Right atrium auricular region (tissue), 2 donors: ENCODE results near the gene MAP7. TPM values are rescaled to one million over a fixed set of nuclear protein-coding genes. Genes with fewer than 3 reads are reported as not detected.

ENCODE experiments used
- DNase-seq: peaks from one replicate; pipeline ENCODE4 v3.0.0-alpha.2; 2019; ENCODE audit warnings: low spot score
- H3K27ac ChIP-seq, 2 donors: fragments of 200-600 bp; sonication (generic); 1 replicate in 1 of 2; 2 replicates in 1 of 2; pipeline ENCODE4 v1.5.1; 2016 to 2019
- H3K27me3 ChIP-seq, 2 donors: fragments of 200-600 bp; sonication (generic); one replicate each; pipeline versions ENCODE4 v1.5.1 to v1.6.0; 2017 to 2019
- H3K36me3 ChIP-seq: fragments of 200-600 bp; sonication (generic); one replicate; pipeline ENCODE4 v1.5.1; 2016
- H3K4me1 ChIP-seq, 2 donors: fragments of 200-600 bp; sonication (generic); one replicate each; pipeline versions ENCODE4 v1.5.1 to v1.6.0; 2017 to 2019
- H3K4me3 ChIP-seq, 2 donors: fragments of 200-600 bp; sonication (generic); 1 replicate in 1 of 2; 2 replicates in 1 of 2; pipeline ENCODE4 v1.5.1; 2017 to 2019; ENCODE audit warnings: mild to moderate bottlenecking in 1 of 2, moderate library complexity in 1 of 2
- H3K9me3 ChIP-seq, 2 donors: fragments of 200-600 bp; sonication (generic); one replicate each; pipeline ENCODE4 v1.5.1; 2019
- total RNA-seq, 2 donors: library from RNA; depleted of rRNA; stranded (reverse); fragments of >200 nt; gene quantifications; one replicate each; pipeline ENCODE4 v1.1.0, GENCODE V29; 2016
- TF ChIP-seq, protein P1 (sequence below), 2 donors: fragments of 200-600 bp; sonication (generic); IDR thresholded peaks; one replicate each; pipeline ENCODE4 v1.5.1; 2019; ENCODE audit warnings: antibody characterized with exemption in 2 of 2

Gene MAP7
- total RNA-seq, 2 donors from 2014 or later, result 1.0 to 1.3 TPM

GRCh38 chr6:136510299-136510698 lies 39.9 kb downstream of the MAP7 start:
- no peak overlapping the region for H3K27ac ChIP-seq
- no peak overlapping the region for H3K4me3 ChIP-seq
- DNase-seq, result no peak
- H3K36me3 ChIP-seq, result no peaks in the 10 kb centered on the region
- H3K9me3 ChIP-seq, result no peaks in the 10 kb centered on the region
- no peaks in the 10 kb centered on the region for H3K4me1 ChIP-seq
- TF ChIP-seq, protein P1, sequence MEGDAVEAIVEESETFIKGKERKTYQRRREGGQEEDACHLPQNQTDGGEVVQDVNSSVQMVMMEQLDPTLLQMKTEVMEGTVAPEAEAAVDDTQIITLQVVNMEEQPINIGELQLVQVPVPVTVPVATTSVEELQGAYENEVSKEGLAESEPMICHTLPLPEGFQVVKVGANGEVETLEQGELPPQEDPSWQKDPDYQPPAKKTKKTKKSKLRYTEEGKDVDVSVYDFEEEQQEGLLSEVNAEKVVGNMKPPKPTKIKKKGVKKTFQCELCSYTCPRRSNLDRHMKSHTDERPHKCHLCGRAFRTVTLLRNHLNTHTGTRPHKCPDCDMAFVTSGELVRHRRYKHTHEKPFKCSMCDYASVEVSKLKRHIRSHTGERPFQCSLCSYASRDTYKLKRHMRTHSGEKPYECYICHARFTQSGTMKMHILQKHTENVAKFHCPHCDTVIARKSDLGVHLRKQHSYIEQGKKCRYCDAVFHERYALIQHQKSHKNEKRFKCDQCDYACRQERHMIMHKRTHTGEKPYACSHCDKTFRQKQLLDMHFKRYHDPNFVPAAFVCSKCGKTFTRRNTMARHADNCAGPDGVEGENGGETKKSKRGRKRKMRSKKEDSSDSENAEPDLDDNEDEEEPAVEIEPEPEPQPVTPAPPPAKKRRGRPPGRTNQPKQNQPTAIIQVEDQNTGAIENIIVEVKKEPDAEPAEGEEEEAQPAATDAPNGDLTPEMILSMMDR (IDR thresholded peaks at IDR 0.05), result no peak
- no peaks in the 10 kb centered on the region for H3K27me3 ChIP-seq

DNA sequence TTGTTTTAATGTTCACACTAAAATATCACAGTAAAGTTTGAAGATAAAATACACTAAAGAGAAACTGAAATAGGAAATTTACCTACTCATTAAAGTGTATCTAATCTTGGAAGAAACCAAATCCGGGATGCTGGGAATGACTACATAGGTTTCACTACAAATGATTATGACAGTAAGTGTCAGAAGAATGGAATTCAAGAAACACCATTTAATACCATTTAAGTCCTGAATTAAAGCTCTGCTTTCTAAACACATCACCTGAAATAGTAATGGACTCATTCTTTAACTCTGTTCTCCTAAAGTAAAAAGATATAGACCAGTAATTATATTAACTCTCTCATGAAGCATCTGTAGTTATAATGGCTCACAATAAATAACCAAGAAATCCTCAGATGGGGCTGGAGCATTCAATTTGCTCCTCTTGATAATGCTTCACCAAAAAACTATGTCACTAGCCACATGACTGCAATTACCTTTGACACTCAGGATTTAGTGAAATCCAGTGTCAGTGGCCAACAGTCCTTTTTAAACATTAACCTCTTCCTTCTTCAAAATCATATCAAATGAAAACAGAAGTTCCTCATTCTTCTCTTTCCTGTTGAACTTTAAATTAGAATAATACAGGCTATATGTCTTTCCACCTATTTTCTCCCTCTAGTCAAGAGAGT lies 41.4 kb downstream of the MAP7 start:
- Histone ChIP-seq H3K36me3 (no peaks in the 10 kb centered on the region), H3K4me3 (no peak overlapping the region), H3K27me3 (no peaks in the 10 kb centered on the region), H3K4me1 (no peaks in the 10 kb centered on the region), H3K9me3 (no peaks in the 10 kb centered on the region), H3K27ac (no peak overlapping the region)
- DNase-seq, result no peak
- TF ChIP-seq, protein P1 (IDR thresholded peaks at IDR 0.05), result no peak

DNA sequence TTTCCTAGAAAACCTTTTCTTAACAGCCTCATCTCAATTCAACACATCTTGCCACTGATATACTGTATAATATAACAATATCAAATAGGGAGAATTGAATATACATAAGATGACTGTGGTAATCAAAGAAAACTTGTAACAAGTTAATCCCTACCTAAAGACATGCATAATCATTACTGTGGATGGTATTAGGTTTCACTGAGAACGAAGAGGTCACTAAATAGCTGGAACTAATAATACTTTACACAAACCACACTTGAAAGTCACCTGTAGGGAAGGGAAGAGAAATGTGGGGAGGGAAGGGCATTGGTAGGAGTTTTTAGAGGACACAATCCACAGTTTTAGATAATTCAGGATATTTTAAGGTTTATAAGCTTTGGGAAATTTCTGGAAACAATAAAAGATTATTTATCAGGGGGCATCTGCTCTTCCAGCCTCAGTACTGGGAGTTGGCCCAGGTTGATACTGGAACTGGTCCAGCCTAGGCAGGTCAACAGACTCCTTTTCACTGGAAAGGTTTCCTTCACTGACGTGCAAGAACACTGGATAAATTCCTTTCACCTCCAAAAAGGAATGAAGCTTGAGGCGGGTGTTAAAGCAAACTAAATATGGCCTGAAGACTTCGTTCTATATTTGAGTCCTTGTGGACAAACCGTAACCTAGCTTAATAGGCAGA lies 44.0 kb downstream of the MAP7 start:
- Histone ChIP-seq H3K4me1 (no peaks in the 10 kb centered on the region), H3K4me3 (no peak overlapping the region), H3K27me3 (no peaks in the 10 kb centered on the region), H3K9me3 (no peaks in the 10 kb centered on the region), H3K27ac (no peak overlapping the region), H3K36me3 (no peaks in the 10 kb centered on the region)
- no peak for DNase-seq
- TF ChIP-seq, protein P1 (IDR thresholded peaks at IDR 0.05), result no peak

DNA sequence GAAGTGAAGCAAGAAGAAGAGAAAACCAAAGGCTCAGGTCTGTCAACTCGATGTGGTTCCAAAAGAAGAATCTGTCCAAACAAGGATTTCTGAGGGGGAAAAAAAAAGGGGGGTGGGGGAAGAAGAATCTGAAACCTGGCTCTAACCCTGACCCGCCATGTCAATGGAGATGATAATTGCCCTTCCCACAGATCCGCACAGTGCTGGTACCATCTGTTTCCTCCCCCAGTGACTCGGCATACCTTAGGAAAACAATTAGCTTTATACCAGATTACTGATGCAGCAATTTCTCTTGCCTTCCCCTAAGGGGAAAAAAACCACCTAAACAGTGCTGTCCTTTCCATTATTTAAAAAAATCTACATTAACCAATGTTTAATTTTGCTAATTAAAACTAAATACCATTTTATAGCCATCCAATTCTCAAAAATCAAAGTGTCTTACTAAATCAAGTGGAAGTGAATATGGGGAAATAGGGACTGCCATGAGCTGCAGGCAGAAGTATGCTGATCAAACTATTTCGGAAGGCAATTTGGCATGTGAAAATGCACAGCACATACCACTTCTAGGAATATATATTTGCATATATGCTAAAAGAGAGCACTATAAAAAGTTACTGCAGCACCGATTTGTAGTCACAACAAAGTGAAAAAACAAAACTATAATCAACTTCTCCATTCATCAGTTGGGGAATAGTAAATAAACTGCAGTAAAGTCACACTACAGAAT lies 46.8 kb downstream of the MAP7 start:
- TF ChIP-seq, protein P1 (IDR thresholded peaks at IDR 0.05), result no peak
- H3K4me3 ChIP-seq, result no peak overlapping the region
- H3K36me3 ChIP-seq, result no peaks in the 10 kb centered on the region
- H3K27me3 ChIP-seq, result no peaks in the 10 kb centered on the region
- no peaks in the 10 kb centered on the region for H3K4me1 ChIP-seq
- no peak overlapping the region for H3K27ac ChIP-seq
- no peaks in the 10 kb centered on the region for H3K9me3 ChIP-seq
- DNase-seq, result no peak

DNA sequence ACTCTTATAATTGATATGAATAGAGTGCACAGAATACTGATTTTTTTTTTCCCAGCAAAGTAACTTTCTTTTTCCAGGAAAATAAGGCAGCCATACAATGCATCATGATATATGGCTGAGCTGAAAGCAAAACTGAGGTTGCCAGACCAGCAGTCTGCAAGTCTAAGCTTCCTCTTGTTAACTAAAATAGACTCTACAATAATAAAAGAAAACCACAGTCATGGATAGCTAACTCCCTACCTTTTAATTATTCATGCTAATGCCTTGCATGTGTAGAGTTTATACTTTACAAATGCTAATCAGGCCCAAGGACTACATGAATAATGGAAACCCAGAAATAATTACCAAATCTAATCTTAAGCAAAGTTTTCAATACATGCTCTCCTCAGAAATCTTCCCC lies 47.4 kb downstream of the MAP7 start:
- Histone ChIP-seq H3K27me3 (no peaks in the 10 kb centered on the region), H3K27ac (no peak overlapping the region), H3K9me3 (no peaks in the 10 kb centered on the region), H3K4me1 (no peaks in the 10 kb centered on the region), H3K4me3 (no peak overlapping the region), H3K36me3 (no peaks in the 10 kb centered on the region)
- TF ChIP-seq, protein P1 (IDR thresholded peaks at IDR 0.05), result no peak
- DNase-seq, result no peak
